Measurements from ENCODE around the gene HOXD8. TPM values are rescaled to one million over a fixed set of nuclear protein-coding genes. Genes with fewer than 3 reads are reported as not detected.

The HOXD8 gene
- total and polyA plus RNA-seq, 9 of the 15 experiments (the other 6 are each of a cell fraction or from before 2014, with no cell fraction given): 0.04 to 0.15 TPM; not detected in 7

- H3K4me3 ChIP-seq: peak overlapping the region; percentile 51; the same call in 1 of the 2 replicates
- H3K4me1 ChIP-seq (replicated peaks in 1 of 2; ENCODE audit: control insufficient read depth in 2 of 2, insufficient read depth in 2 of 2, low read length in 2 of 2): peaks cover 0 to 15% of the 10 kb centered on the region in 2 experiments; a peak in 2 of 5 replicates
- 48% methylated on average over 41 of the region's 41 CpGs for WGBS (ENCODE audit: insufficient coverage, low coverage, missing lambda C conversion rate)
- H3K27me3 ChIP-seq (ENCODE audit: control insufficient read depth in 2 of 2, insufficient read depth in 2 of 2, low read length in 2 of 2): peaks cover 26 to 44% of the 10 kb centered on the region in 2 experiments; a peak in 4 of 5 replicates
- H3K9ac ChIP-seq (ENCODE audit: insufficient read depth in 1 of 2, low read depth in 2 of 2, low read length in 2 of 2): peak overlapping the region; percentile 13 to 88; a peak in 3 of 4 replicates
- TF ChIP-seq ETS1 (conservative IDR thresholded peaks at IDR 0.05; ENCODE audit: control insufficient read depth, low read depth, low read length) (0 out of 2 replicates have a peak, but pooled peaks have one; percentile 2), TEAD1 (CRISPR knock-in tag; IDR thresholded peaks at IDR 0.05) (no peak), NCOA1 (IDR thresholded peaks at IDR 0.05; ENCODE audit: low read depth) (no peak), NR1H2 (CRISPR knock-in tag; IDR thresholded peaks at IDR 0.05) (no peak), ZSCAN29 (IDR thresholded peaks at IDR 0.05) (no peak), MNT (conservative IDR thresholded peaks at IDR 0.05) (no peak), TAF1 (IDR thresholded peaks at IDR 0.05; ENCODE audit: control insufficient read depth, extremely low read depth, insufficient read depth, low read length, severe bottlenecking) (no peak), ZC3H4 (CRISPR knock-in tag; IDR thresholded peaks at IDR 0.05; ENCODE audit: borderline replicate concordance) (no peak)
- ChIA-PET POLR2A (interaction anchor here (0.5 to 1.9 kb wide), 3 partner anchors 7 to 315 kb away, joined by 3 to 7 read pairs (median 3); no protein-coding TSS in a partner anchor), CTCF (ENCODE audit: low intra/inter-chr PET ratio) (interaction anchor here (0.5 to 2.6 kb wide), 9 partner anchors 312 to 1619 kb away, joined by 3 to 40 read pairs (median 8); no protein-coding TSS in a partner anchor)
- no peak for ATAC-seq
- DNase-seq (ENCODE audit: extremely low read depth in 1 of 4, low spot score in 3 of 4): no peak
- no peaks in the 10 kb centered on the region for H4K20me1 ChIP-seq (replicated peaks; ENCODE audit: control insufficient read depth, insufficient read depth, low read length)
- in situ Hi-C loops (cut with MboI) (loop anchor here (5.0 to 25.0 kb wide), 3 partner anchors 317 to 1622 kb away; no protein-coding TSS in a partner anchor), intact Hi-C loops (cut with micrococcal nuclease) (loop anchor here (1.0 to 10.0 kb wide), 6 partner anchors 235 to 1615 kb away; no protein-coding TSS in a partner anchor)
- peak overlapping the region; percentile 92; the same call in 1 of the 2 replicates for H2AFZ ChIP-seq (ENCODE audit: low read depth, low read length)
- FAIRE-seq: no peak
- no peaks in the 10 kb centered on the region for H3K36me3 ChIP-seq (ENCODE audit: control insufficient read depth, insufficient read depth, low read length)
- no TSS peak for BruUV-seq (replicated peaks)
- H3K9me1 ChIP-seq (ENCODE audit: control insufficient read depth, insufficient read depth, low read length): no peaks in the 10 kb centered on the region
- no peaks in the 10 kb centered on the region for H3K79me2 ChIP-seq (ENCODE audit: control insufficient read depth, insufficient read depth, low read length)
- no peak overlapping the region for H3K27ac ChIP-seq (ENCODE audit: extremely low read depth, low read depth, low read length)
- H3K9me3 ChIP-seq (replicated peaks; ENCODE audit: control insufficient read depth, insufficient read depth, low read depth, low read length): no peaks in the 10 kb centered on the region; the same call in 1 of the 2 replicates
- H3K4me2 ChIP-seq (ENCODE audit: insufficient read depth, low read length): peak overlapping the region; percentile 73; the same call in 1 of the 2 replicates
Observed at GRCh38 chr2:176139661-176140512, 10.4 kb downstream of the HOXD8 start.

All from K562 (cell line).